Caco-2 (cell line): ENCODE results near the gene CD59. TPM values are rescaled to one million over a fixed set of nuclear protein-coding genes. Genes with fewer than 3 reads are reported as not detected.
"Not testable (repeated sequence)": the region's sequence is repeated elsewhere in the genome, so short reads cannot be mapped to it uniquely, and the experiment has no call there.

ENCODE experiments used
- BruUV-seq: library from RNA; stranded (reverse); fragments of 400-500 nt; replicated peaks from 2 replicates; lab custom pipeline; 2021; lab: Mats Ljungman, UMichigan
- CTCF ChIA-PET: fragments of 300-600 bp; sonication (Branson Sonifier 250); formaldehyde crosslinking; loops from one replicate; lab custom pipeline; 2022; ENCODE audit warnings: antibody characterized with exemption; lab: Charles Lee
- POLR2A ChIA-PET: fragments of 300-600 bp; sonication (Branson Sonifier 250); formaldehyde crosslinking; loops from one replicate; lab custom pipeline; 2022; ENCODE audit warnings: antibody characterized with exemption; lab: Charles Lee
- DNase-seq, 2 experiments: peaks; one replicate each; pipeline versions ENCODE4 v3.0.0 to v3.0.0-alpha.2; 2020 to 2022
- H3K27me3 ChIP-seq: replicated peaks from 2 replicates; pipeline ENCODE4 v1.6.0; 2011; ENCODE audit warnings: low read length; ENCODE audit not compliant: control insufficient read depth, insufficient read depth
- H3K36me3 ChIP-seq: 2 replicates; pipeline ENCODE4 v1.5.1; 2011; ENCODE audit warnings: low read length; ENCODE audit not compliant: control insufficient read depth, insufficient read depth
- H3K4me1 ChIP-seq: fragments of 250-450 bp; sonication (Bioruptor Pico); 2 replicates; pipeline ENCODE4 v1.5.1; 2020; ENCODE audit warnings: mild to moderate bottlenecking
- H3K4me3 ChIP-seq: 2 replicates; pipeline ENCODE4 v1.5.1; 2011; ENCODE audit warnings: low read depth, mild to moderate bottlenecking, control low read depth, low read length
- H3K9me3 ChIP-seq: fragments of 250-450 bp; sonication (Bioruptor Pico); 2 replicates; pipeline ENCODE4 v1.5.1; 2020; ENCODE audit warnings: mild to moderate bottlenecking, moderate library complexity
- H3K27ac Mint-ChIP-seq: one replicate; pipeline ENCODE4 v1.8.0; 2022; ENCODE audit warnings: mixed read lengths; ENCODE audit not compliant: unreplicated experiment
- H3K27me3 Mint-ChIP-seq: one replicate; pipeline ENCODE4 v1.8.0; 2022; ENCODE audit warnings: mixed read lengths; ENCODE audit not compliant: insufficient read depth, unreplicated experiment
- H3K36me3 Mint-ChIP-seq: one replicate; pipeline ENCODE4 v1.8.0; 2022; ENCODE audit warnings: mild to moderate bottlenecking, mixed read lengths; ENCODE audit not compliant: insufficient read depth, unreplicated experiment
- H3K4me1 Mint-ChIP-seq: one replicate; pipeline ENCODE4 v1.8.0; 2022; ENCODE audit warnings: low read depth, mixed read lengths; ENCODE audit not compliant: unreplicated experiment
- H3K4me3 Mint-ChIP-seq: one replicate; pipeline ENCODE4 v1.8.0; 2022; ENCODE audit warnings: mild to moderate bottlenecking, moderate library complexity, mixed read lengths; ENCODE audit not compliant: unreplicated experiment
- H3K9me3 Mint-ChIP-seq: one replicate; pipeline ENCODE4 v1.8.0; 2022; ENCODE audit warnings: mixed read lengths; ENCODE audit not compliant: unreplicated experiment
- intact Hi-C: fragments of 100-400 bp; cut with micrococcal nuclease; formaldehyde crosslinking; loops from one replicate; pipeline ENCODE4 v1.10.0; 2022; ENCODE audit not compliant: unreplicated experiment
- total RNA-seq: library from RNA; stranded (reverse); gene quantifications from 2 replicates; pipeline ENCODE4 v1.2.3, GENCODE V29; 2022
- TF ChIP-seq, protein P1 (sequence below), 2 experiments: fragments of 200-600 bp in 1 of 2; IDR thresholded peaks; 1 replicate in 1 of 2; 2 replicates in 1 of 2; pipeline versions ENCODE4 v1.5.1 to v1.8.0; 2011 to 2022; ENCODE audit warnings: antibody characterized with exemption in 1 of 2, control low read depth in 1 of 2, inconsistent platforms in 1 of 2, low read depth in 1 of 2, low read length in 1 of 2, mild to moderate bottlenecking in 1 of 2, moderate library complexity in 1 of 2; ENCODE audit not compliant: insufficient read depth in 1 of 2, severe bottlenecking in 1 of 2, unreplicated experiment in 1 of 2

Gene CD59
- total RNA-seq, 1 experiment from 2014 or later, result 149 TPM

- DNase-seq, result no peak
- intact Hi-C loops, result no loop called here
- Mint-ChIP-seq H3K27me3 (no peaks in the 10 kb centered on the region), H3K4me1 (peaks cover 24% of the 10 kb centered on the region), H3K4me3 (peak overlapping the region; percentile 84), H3K36me3 (peaks cover 5% of the 10 kb centered on the region), H3K9me3 (no peaks in the 10 kb centered on the region), H3K27ac (no peak overlapping the region)
- BruUV-seq, result no TSS peak
- TF ChIP-seq, protein P1, sequence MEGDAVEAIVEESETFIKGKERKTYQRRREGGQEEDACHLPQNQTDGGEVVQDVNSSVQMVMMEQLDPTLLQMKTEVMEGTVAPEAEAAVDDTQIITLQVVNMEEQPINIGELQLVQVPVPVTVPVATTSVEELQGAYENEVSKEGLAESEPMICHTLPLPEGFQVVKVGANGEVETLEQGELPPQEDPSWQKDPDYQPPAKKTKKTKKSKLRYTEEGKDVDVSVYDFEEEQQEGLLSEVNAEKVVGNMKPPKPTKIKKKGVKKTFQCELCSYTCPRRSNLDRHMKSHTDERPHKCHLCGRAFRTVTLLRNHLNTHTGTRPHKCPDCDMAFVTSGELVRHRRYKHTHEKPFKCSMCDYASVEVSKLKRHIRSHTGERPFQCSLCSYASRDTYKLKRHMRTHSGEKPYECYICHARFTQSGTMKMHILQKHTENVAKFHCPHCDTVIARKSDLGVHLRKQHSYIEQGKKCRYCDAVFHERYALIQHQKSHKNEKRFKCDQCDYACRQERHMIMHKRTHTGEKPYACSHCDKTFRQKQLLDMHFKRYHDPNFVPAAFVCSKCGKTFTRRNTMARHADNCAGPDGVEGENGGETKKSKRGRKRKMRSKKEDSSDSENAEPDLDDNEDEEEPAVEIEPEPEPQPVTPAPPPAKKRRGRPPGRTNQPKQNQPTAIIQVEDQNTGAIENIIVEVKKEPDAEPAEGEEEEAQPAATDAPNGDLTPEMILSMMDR (IDR thresholded peaks at IDR 0.05; ENCODE audit: insufficient read depth in 1 of 2, low read depth in 1 of 2, low read length in 1 of 2, severe bottlenecking in 1 of 2, unreplicated experiment in 1 of 2), result no peak
- Histone ChIP-seq H3K4me1 (peaks cover 22% of the 10 kb centered on the region), H3K27me3 (no peaks in the 10 kb centered on the region), H3K4me3 (no peak overlapping the region), H3K36me3 (0 out of 2 replicates have a peak, but pooled peaks cover 1% of the 10 kb centered on the region), H3K9me3 (no peaks in the 10 kb centered on the region)
- POLR2A ChIA-PET, result no interaction called here
- CTCF ChIA-PET, result no interaction called here
These were observed 2.2 kb downstream of the CD59 start for GRCh38 chr11:33733980-33734379.

- TF ChIP-seq, protein P1 (IDR thresholded peaks at IDR 0.05; ENCODE audit: insufficient read depth in 1 of 2, low read depth in 1 of 2, low read length in 1 of 2, severe bottlenecking in 1 of 2, unreplicated experiment in 1 of 2), result no peak
- no peak overlapping the region for H3K27ac Mint-ChIP-seq
- no TSS peak for BruUV-seq
- H3K27me3 Mint-ChIP-seq, result no peaks in the 10 kb centered on the region
- peaks cover 5% of the 10 kb centered on the region for H3K36me3 Mint-ChIP-seq
- CTCF ChIA-PET, result no interaction called here
- H3K4me3 ChIP-seq, result no peak overlapping the region
- DNase-seq, result no peak
- 0 out of 2 replicates have a peak, but pooled peaks cover 1% of the 10 kb centered on the region for H3K36me3 ChIP-seq
- no peaks in the 10 kb centered on the region for H3K27me3 ChIP-seq
- intact Hi-C loops, result no loop called here
- no peak overlapping the region for H3K4me3 Mint-ChIP-seq
- POLR2A ChIA-PET, result no interaction called here
- peaks cover 17% of the 10 kb centered on the region for H3K4me1 ChIP-seq
- H3K4me1 Mint-ChIP-seq, result peaks cover 14% of the 10 kb centered on the region
- H3K9me3 Mint-ChIP-seq, result no peaks in the 10 kb centered on the region
- no peaks in the 10 kb centered on the region; the same call in 1 of the 2 replicates for H3K9me3 ChIP-seq
These were observed 4.3 kb downstream of the CD59 start for GRCh38 chr11:33731723-33732531.

GRCh38 chr11:33730716-33731115 lies 5.5 kb downstream of the CD59 start:
- BruUV-seq, result no TSS peak
- peaks cover 13% of the 10 kb centered on the region for H3K4me1 Mint-ChIP-seq
- TF ChIP-seq, protein P1 (IDR thresholded peaks at IDR 0.05; ENCODE audit: insufficient read depth in 1 of 2, low read depth in 1 of 2, low read length in 1 of 2, severe bottlenecking in 1 of 2, unreplicated experiment in 1 of 2), result no peak
- no peaks in the 10 kb centered on the region for H3K27me3 Mint-ChIP-seq
- no peaks in the 10 kb centered on the region for H3K27me3 ChIP-seq
- H3K4me1 ChIP-seq, result peaks cover 14% of the 10 kb centered on the region; the same call in 1 of the 2 replicates
- DNase-seq, result no peak
- no peaks in the 10 kb centered on the region; the same call in 1 of the 2 replicates for H3K9me3 ChIP-seq
- no peak overlapping the region for H3K4me3 Mint-ChIP-seq
- 0 out of 2 replicates have a peak, but pooled peaks cover 1% of the 10 kb centered on the region for H3K36me3 ChIP-seq
- CTCF ChIA-PET, result no interaction called here
- no peaks in the 10 kb centered on the region for H3K9me3 Mint-ChIP-seq
- H3K27ac Mint-ChIP-seq, result no peak overlapping the region
- intact Hi-C loops, result no loop called here
- H3K36me3 Mint-ChIP-seq, result no peaks in the 10 kb centered on the region
- no peak overlapping the region for H3K4me3 ChIP-seq
- POLR2A ChIA-PET, result no interaction called here

DNA sequence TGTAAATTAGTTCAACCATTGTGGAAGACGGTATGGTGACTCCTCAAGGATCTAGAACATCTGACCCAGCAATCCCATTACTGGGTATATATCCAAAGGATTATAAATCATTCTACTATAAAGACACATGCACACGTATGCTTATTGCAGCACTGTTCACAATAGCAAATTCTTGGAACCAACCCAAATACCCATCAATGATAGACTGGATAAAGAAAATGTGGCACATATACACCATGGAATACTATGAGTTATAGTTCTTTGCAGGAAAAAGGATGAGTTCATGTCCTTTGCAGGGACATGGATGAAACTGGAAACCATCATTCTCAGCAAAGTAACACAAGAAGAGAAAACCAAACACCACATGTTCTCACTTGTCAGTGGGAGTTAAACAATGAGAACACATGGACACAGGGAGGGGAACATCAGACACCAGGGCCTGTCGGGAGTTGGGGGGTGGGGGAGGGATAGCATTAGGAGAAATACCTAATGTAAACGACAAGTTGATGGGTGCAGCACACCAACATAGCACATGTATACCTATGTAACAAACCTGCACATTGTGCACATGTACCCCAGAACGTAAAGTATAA lies 7.1 kb downstream of the CD59 start:
- peaks cover 17% of the 10 kb centered on the region for H3K4me1 ChIP-seq
- H3K4me3 Mint-ChIP-seq, intact Hi-C loops, H3K36me3 Mint-ChIP-seq, H3K27me3 Mint-ChIP-seq, H3K4me3 ChIP-seq, H3K9me3 Mint-ChIP-seq, H3K27ac Mint-ChIP-seq, H3K36me3 ChIP-seq, POLR2A ChIA-PET, BruUV-seq, H3K27me3 ChIP-seq, DNase-seq, CTCF ChIA-PET, H3K9me3 ChIP-seq: not testable (repeated sequence)
- H3K4me1 Mint-ChIP-seq, result peaks cover 24% of the 10 kb centered on the region
